Hematopoietic multipotent progenitor cell treated with erythropoietin and hydrocortisone succinate and interleukin-3 and kit ligand, for 17 days (in vitro differentiated cells): ENCODE results near the gene MAP7D2.

Experiments
- DNase-seq: peaks from one replicate; pipeline ENCODE4 v3.0.0-alpha.2; 2015; ENCODE audit warnings: low spot score

MAP7D2 gene

GRCh38 chrX:20112022-20112774 is 4.5 kb downstream of the MAP7D2 start:
- no peak for DNase-seq

- DNase-seq = no peak
Measured at GRCh38 chrX:20111271-20111670, 5.4 kb downstream of the MAP7D2 start.

DNA sequence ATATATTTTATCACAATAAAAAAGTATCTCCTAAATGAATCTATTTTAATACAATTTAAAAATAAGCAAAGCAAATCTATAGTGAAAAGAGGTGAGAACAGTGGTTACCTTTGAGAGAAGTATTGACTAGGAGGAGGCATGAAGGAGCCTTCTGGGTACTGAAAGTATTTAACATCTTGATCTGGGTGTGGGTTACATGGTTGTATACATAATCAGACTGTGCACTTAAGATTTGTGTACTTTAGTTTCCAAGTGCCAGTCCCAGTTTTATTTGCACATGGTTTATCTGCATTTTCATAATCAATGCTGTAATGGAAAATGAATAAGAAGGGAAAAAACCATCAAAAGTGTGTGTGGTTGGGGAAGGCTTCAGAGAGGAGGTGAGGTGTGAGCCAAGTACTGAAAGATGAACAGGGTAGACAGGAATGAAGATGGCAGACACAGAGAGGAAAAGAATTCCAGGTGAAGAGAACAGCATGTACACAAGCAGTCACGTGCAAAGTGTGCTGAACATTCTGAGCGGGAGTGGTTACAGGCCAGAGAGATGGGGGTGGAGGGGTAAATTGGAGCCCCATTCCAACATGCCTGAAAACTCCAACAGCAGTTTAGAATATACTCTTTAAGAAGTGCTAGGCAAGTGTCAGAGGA is 14.6 kb downstream of the MAP7D2 start:
- no peak for DNase-seq

DNA sequence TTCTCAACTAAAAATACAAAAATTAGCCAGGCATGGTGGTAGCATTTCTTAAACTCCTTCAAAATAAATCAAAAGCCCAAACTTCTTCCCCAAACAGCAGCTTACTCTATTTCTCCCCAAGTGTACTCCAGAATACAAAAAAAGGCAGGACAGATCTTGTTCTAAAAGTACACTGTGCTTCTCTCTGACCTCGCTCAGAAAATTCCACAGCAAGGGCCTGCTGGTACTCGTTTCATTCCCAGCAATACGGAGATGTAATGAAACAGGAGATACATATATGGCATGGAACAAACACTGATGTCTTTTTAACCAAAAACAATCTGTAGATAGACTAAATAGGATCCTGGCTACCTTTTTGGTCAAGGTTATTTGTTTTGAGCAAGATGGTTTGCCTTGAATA is 25.2 kb downstream of the MAP7D2 start:
- DNase-seq = no peak

GRCh38 chrX:20089845-20090244 is 26.9 kb downstream of the MAP7D2 start:
- no peak for DNase-seq

- no peak for DNase-seq
Measured at GRCh38 chrX:20080277-20080676, 36.4 kb downstream of the MAP7D2 start.

- no peak for DNase-seq
Measured at GRCh38 chrX:20071511-20072079, 45.1 kb downstream of the MAP7D2 start.

DNA sequence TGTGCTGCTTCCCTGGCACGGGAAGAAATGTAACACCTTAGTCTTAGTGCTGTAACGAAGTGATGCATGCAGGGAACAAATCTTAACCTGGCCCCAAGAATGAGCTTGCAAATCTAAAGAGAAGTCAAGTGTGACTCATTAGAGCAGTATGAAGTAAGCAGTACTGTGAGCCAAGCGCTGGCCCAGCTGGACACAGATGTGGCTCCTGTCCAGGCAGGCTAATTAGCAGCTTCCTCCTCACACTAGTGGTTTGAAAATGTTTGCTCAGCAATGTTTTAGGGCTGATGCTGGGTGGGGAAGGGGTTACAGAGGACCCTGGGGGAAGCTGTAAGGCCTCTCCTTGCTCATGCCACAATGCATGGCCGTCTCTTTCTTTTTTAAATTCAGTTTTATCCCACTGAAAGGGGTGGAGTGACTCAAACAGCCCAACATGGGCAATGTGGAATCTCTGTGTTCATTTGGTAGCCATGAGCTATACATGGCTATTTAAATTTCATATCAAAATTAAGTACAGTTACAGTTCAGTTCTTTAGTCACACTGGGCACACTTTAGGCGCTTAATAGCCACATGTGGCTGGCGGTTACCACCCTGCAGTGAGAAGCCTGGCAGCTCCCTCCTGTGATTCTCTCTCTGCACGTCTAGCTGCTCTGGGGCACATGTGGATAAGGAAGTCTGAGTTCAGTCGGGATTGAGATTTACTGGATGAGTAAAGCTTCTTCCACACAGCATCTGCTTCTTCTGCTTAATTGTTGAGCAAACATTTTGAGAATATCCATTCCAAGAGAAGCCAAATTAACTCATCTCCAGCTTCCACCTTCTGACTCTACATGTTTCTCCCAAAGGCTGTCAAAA is 48.8 kb downstream of the MAP7D2 start:
- no peak for DNase-seq

DNA sequence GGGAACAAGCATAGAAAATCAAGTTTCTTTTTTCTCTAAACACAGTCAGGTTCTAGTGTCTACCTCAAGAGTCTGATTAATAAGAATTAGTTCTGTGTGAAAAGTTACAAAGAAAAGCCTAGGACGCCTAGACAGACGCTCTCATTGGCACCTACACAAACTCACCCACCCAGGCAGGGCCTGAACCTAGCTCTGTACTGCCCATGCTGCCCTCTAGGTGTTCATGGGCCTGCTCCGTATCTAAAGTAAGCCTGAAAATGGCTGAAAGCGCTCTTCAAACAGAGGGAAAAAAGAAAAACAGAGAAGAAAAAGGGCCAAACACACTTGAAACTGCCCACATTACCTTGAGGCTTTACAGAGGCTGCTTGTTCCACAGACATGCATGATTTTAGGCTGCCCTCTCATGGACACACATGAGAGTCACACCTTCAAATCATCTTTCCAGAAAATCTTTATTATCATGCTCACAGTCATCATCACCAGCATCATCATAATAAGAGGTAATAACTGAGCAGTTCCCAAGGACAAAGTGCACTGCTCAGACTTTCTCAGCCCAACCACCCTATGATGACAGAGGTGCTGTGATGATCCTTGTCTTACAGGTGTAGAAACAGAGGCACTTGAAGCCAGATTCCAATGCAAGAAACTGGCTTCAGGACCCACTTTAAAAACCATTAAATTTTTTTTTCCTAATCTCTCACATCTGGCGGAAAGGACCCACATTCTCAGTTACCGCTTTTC is 49.6 kb downstream of the MAP7D2 start:
- no peak for DNase-seq

DNA sequence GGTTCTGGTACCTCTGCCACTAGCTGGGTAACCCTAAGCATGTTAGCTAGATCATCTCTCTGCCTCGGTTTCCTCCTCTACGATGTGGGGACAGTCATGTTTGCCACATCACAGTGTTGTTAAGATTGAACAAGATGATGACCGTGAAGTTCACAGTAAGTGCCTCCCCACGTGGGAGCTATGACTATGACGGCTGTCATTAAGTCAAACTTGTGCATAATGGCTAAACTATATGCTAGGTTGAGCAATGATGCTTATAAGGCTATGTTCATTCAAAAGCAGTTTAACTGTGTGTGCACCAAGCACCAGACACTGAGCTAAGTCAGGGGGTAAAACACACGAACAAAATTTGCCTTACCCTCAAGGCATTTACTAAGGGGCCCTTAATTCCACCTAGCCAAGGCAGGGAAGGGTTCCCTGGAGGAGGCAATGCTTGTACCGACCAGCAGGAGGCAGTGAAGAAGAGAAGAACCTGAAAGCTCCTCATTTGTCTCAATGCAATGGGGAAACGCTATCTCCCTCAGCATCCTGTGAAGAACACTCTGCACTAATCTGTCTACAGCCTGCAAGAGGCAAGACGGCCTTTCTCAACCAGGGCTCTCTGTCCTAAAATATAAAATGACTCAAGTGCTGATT is 52.9 kb downstream of the MAP7D2 start:
- DNase-seq = no peak

- no peak for DNase-seq
Measured at GRCh38 chrX:20063153-20063552, 53.6 kb downstream of the MAP7D2 start.

DNA sequence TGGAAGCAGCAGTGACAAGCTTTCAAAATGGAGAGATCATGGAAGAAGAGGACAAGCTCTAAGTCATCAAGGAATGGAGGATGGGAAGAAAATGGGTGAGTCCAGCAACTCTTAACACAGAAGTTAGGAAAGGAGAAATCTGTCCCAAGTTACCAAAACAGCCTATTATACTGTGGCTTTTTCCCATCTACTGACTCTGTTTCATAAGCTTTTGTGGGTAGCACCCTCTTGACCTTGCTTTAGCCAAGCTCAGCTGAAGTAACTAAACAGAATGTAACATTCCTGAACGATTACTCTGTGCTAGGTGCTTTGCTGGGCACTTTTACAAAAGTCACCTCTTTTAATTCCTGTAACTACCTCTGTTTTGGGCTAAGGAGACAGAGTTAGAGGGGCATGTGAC is 54.9 kb downstream of the MAP7D2 start:
- DNase-seq = no peak

DNA sequence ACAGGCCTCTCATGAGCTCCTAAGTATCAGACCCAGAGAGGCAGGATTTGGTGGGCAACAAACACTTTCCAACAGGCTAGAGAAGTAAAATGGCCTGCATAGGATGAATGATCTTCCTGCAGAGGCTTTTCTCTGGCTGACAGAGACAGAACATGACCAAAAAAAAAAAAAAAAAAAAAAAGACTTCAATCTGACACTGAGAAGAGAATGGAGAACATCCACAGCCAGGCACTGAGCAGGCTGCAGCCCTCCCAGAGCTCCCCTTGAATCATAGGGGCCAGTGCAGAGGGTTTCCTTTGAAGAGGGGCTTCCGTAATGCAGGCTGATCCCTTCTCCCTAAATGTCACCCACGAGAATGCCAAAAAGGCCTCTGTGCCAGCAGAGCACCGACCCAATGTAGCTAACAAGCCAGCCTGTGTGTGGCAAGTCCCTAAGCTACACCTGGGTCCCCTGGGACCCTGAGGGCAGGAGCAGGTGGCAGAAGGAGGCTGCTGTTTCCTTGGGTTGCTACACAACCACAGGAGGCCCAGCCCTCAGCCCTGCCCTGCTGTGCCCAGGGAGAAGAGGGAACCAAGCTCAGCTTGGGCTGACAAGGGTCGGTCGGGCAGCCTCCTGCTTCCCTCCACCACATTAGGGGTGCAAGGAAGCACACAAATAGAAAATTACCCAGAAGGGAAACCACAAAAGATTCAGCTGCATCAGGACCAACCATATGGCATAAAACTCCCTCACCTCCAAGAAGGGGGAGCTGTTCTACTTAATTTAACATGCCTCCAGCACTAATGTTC is 55.6 kb downstream of the MAP7D2 start:
- no peak for DNase-seq

GRCh38 chrX:20059467-20060128 is 57.1 kb downstream of the MAP7D2 start:
- DNase-seq = no peak

DNA sequence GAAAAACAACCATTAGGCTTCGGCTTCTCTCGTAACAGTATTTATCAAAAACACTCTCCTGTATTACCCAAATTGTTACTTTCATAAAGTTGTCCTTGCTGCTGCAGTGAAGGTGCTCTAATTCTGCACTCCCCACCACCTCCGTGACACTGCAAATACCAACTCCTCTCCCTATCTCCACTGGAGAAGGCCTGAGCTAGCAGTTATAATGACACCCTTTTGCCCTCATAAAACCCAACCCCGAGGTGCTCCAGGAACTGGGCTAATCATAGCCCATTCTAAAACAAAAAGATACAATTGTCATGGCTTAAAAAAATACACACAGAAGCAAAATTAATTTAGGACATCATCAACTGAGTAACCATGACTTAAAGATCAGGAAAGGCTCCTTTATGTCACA is 59.2 kb downstream of the MAP7D2 start:
- DNase-seq = no peak

DNA sequence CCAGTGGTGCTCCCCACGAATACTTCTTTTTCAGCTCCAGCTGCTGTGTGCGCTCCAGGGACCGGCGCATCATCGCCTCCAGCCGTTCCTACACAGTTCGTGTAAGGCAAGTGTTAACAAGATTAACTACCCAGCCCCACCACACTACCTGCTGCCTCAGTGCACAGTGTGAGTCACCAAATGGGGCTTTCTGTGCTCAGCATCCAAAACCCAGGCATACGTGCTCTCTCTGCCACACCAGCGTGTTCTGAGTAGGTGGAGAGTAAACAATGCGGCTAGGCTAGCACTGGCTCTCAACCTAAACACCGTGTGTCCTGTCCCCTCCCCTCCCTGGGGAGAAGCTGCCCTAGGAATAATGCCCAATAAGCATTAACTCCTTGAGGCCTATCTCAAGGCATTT is 60.0 kb downstream of the MAP7D2 start:
- DNase-seq = no peak

DNA sequence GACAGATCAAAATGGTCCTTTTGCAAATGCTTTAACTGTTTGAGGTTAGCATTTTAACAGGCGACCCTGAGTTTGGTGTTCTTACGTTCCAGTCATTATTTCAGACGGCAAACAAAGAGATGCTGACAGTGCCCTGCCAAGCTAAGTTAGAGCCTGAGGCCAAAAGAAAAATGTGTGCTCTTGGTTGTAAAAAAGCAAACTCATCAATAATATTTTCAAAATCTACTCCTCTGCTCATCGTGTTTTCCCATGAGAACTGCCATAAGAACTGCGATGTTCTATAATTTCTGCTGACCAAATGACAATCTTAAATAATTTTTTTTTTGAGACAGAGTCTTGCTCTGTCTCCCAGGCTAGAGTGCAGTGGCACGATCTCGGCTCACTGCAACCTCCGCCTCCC is 63.2 kb downstream of the MAP7D2 start:
- DNase-seq = no peak

DNA sequence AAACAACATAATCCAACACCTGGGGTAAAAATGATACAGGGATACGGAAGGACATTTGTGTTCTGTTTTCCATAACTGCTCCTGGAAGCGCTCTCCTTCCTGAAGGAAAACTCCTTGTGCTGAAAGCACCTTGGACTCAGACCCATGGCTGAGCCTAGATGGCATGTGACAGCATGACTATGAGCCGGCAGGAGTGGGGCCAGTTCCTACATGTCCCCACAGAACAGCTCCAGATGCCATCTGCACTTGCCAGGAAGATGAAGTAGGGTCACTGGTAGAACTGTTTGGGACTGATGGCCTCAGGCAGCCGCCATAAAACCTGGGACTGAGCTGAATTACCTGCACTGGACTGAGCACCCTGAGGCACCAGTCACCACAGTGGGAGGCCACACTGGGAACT is 69.8 kb downstream of the MAP7D2 start:
- DNase-seq = no peak

- no peak for DNase-seq
Measured at GRCh38 chrX:20046223-20046622, 70.5 kb downstream of the MAP7D2 start.

DNA sequence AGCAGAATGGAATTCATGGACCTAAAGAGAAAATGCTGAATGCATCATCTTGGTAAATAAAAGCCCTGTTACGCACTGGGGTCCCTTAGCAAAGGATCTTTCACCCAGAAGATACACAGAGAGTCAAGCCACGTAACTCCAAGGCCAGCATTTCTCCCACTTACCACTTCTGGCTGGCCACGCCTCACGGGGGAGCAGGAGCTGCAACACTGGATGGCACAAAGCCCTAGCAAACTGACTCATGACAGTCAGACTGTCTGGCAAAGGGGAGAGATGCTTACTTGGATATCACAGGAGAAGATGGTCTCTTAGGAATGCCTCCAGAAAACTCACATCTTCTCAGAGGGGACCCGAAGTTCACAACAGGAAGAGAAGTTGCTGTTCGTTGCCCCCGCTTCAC is 74.5 kb downstream of the MAP7D2 start:
- no peak for DNase-seq
